Breast epithelium (tissue), 4 donors: ENCODE measurements around the gene RPL11. TPM values are rescaled to one million over a fixed set of nuclear protein-coding genes. Genes with fewer than 3 reads are reported as not detected.
"Not testable (repeated sequence)": the region's sequence is repeated elsewhere in the genome, so short reads cannot be mapped to it uniquely, and the experiment has no call there.

ENCODE experiments used
- DNase-seq, 2 donors: peaks; one replicate each; pipeline ENCODE4 v3.0.0-alpha.2; 2019; ENCODE audit warnings: low spot score in 2 of 2
- H3K27ac ChIP-seq, 2 donors: fragments of 200-600 bp; sonication (generic) in 1 of 2; one replicate each; pipeline ENCODE4 v1.5.1; 2016 to 2019; ENCODE audit warnings: mild to moderate bottlenecking in 1 of 2
- H3K27me3 ChIP-seq, 2 donors: fragments of 200-600 bp; sonication (generic) in 1 of 2; one replicate each; pipeline versions ENCODE4 v1.5.1 to v1.6.0; 2017 to 2019; ENCODE audit warnings: control low read depth in 1 of 2, mild to moderate bottlenecking in 1 of 2
- H3K36me3 ChIP-seq: fragments of 200-600 bp; one replicate; pipeline ENCODE4 v1.5.1; 2019
- H3K4me1 ChIP-seq, 2 donors: fragments of 200-600 bp; sonication (generic); one replicate each; pipeline ENCODE4 v1.5.1; 2016 to 2019; ENCODE audit warnings: control low read depth in 1 of 2
- H3K4me3 ChIP-seq, 3 donors: fragments of 200-600 bp; sonication (generic); 1 replicate in 2 of 3; 2 replicates in 1 of 3; pipeline ENCODE4 v1.5.1; 2016 to 2019; ENCODE audit warnings: mild to moderate bottlenecking in 3 of 3, moderate library complexity in 2 of 3
- H3K9me3 ChIP-seq, 2 donors: fragments of 200-600 bp; sonication (generic) in 1 of 2; one replicate each; pipeline ENCODE4 v1.5.1; 2016 to 2019; ENCODE audit warnings: control low read depth in 1 of 2
- CTCF ChIP-seq, 3 donors: fragments of 450-650 bp; IDR thresholded peaks; one replicate each; pipeline ENCODE4 v1.5.1; 2016 to 2017; ENCODE audit warnings: antibody characterized with exemption in 3 of 3, mild to moderate bottlenecking in 3 of 3, moderate library complexity in 3 of 3
- POLR2A ChIP-seq: fragments of 450-650 bp; IDR thresholded peaks from one replicate; pipeline ENCODE4 v1.6.1; 2016; ENCODE audit warnings: antibody characterized with exemption, mild to moderate bottlenecking, moderate library complexity
- POLR2AphosphoS5 ChIP-seq, 3 donors: sonication (generic); formaldehyde crosslinking; IDR thresholded peaks; one replicate each; pipeline ENCODE4 v1.6.1; 2017; ENCODE audit warnings: antibody characterized with exemption in 3 of 3
- intact Hi-C: fragments of 100-400 bp; cut with DNase I; formaldehyde crosslinking; loops from one replicate; pipeline ENCODE4 v1.15.1; 2023; ENCODE audit warnings: low total_unique reads
- total RNA-seq, 3 donors: library from RNA; depleted of rRNA; stranded (reverse); fragments of >200 nt; gene quantifications; one replicate each; pipeline ENCODE4 v1.1.0, GENCODE V29; 2016

RPL11 gene
- total RNA-seq, 3 donors from 2014 or later = 1,191 to 1,487 (median 1,340) TPM

- intact Hi-C loops = no loop called here
- Histone ChIP-seq H3K27me3 (no peaks in the 10 kb centered on the region), H3K4me1 (no peaks in the 10 kb centered on the region), H3K9me3 (peaks cover 0 to 6% of the 10 kb centered on the region in 2 donors), H3K36me3 (no peaks in the 10 kb centered on the region), H3K27ac (no peak overlapping the region), H3K4me3 (no peak overlapping the region)
- DNase-seq = no peak
- TF ChIP-seq POLR2AphosphoS5 (IDR thresholded peaks at IDR 0.05) = no peak
- TF ChIP-seq CTCF (IDR thresholded peaks at IDR 0.05) = no peak
- no peak for TF ChIP-seq POLR2A
Observed at GRCh38 chr1:23684415-23684814, 7.2 kb upstream of the RPL11 start.

GRCh38 chr1:23685197-23685596 lies 6.4 kb upstream of the RPL11 start:
- intact Hi-C loops, DNase-seq, H3K36me3 ChIP-seq, H3K9me3 ChIP-seq, H3K27ac ChIP-seq, H3K27me3 ChIP-seq, H3K4me3 ChIP-seq, H3K4me1 ChIP-seq: not testable (repeated sequence)

GRCh38 chr1:23687680-23688079 lies 3.9 kb upstream of the RPL11 start:
- H3K27me3 ChIP-seq, H3K36me3 ChIP-seq, H3K4me3 ChIP-seq, H3K27ac ChIP-seq, H3K9me3 ChIP-seq, H3K4me1 ChIP-seq, intact Hi-C loops, DNase-seq: not testable (repeated sequence)

GRCh38 chr1:23688281-23688680 lies 3.3 kb upstream of the RPL11 start:
- H3K4me1 ChIP-seq, H3K9me3 ChIP-seq, H3K4me3 ChIP-seq, DNase-seq, H3K27me3 ChIP-seq, H3K27ac ChIP-seq, H3K36me3 ChIP-seq, intact Hi-C loops: not testable (repeated sequence)

GRCh38 chr1:23692308-23692871 lies 784 bp downstream of the RPL11 start:
- peak overlapping the region; percentile 85 to 90 for H3K27ac ChIP-seq
- DNase-seq = no peak
- H3K4me1 ChIP-seq = peaks cover 0 to 18% of the 10 kb centered on the region in 2 donors
- intact Hi-C loops = no loop called here
- no peaks in the 10 kb centered on the region for H3K36me3 ChIP-seq
- H3K27me3 ChIP-seq = no peaks in the 10 kb centered on the region
- peaks cover 0 to 6% of the 10 kb centered on the region in 2 donors for H3K9me3 ChIP-seq
- H3K4me3 ChIP-seq = peak overlapping the region; percentile 65 to 94 (median 79)
- TF ChIP-seq CTCF (IDR thresholded peaks at IDR 0.05) (no peak), POLR2A (no peak), POLR2AphosphoS5 (IDR thresholded peaks at IDR 0.05) (no peak)

- Histone ChIP-seq H3K9me3 (no peaks in the 10 kb centered on the region), H3K27me3 (no peaks in the 10 kb centered on the region), H3K36me3 (no peaks in the 10 kb centered on the region), H3K4me3 (peak overlapping the region in 1 of 3 donors; percentile 79), H3K4me1 (peaks cover 0 to 18% of the 10 kb centered on the region in 2 donors), H3K27ac (peak overlapping the region in 1 of 2 donors; percentile 29)
- TF ChIP-seq POLR2AphosphoS5 (IDR thresholded peaks at IDR 0.05) (no peak), CTCF (IDR thresholded peaks at IDR 0.05) (no peak), POLR2A (no peak)
- DNase-seq = no peak
- intact Hi-C loops = no loop called here
Observed at GRCh38 chr1:23693599-23693998, 2.0 kb downstream of the RPL11 start.

GRCh38 chr1:23694371-23694770 lies 2.8 kb downstream of the RPL11 start:
- Histone ChIP-seq H3K27me3 (no peaks in the 10 kb centered on the region), H3K4me3 (no peak overlapping the region), H3K27ac (no peak overlapping the region), H3K36me3 (no peaks in the 10 kb centered on the region), H3K9me3 (no peaks in the 10 kb centered on the region), H3K4me1 (peaks cover 0 to 18% of the 10 kb centered on the region in 2 donors)
- no peak for TF ChIP-seq CTCF (IDR thresholded peaks at IDR 0.05)
- DNase-seq = no peak
- intact Hi-C loops = no loop called here
